G401.6 (cell line): ENCODE results near the gene JAML.

ENCODE experiments used
- FAIRE-seq: peaks from 2 replicates; lab custom pipeline; 2012; peaks lifted over from hg19 to GRCh38; lab: Jason Lieb, UNC

Gene JAML

GRCh38 chr11:118239509-118240205, 14.8 kb upstream of the JAML start:
- FAIRE-seq: no peak

DNA sequence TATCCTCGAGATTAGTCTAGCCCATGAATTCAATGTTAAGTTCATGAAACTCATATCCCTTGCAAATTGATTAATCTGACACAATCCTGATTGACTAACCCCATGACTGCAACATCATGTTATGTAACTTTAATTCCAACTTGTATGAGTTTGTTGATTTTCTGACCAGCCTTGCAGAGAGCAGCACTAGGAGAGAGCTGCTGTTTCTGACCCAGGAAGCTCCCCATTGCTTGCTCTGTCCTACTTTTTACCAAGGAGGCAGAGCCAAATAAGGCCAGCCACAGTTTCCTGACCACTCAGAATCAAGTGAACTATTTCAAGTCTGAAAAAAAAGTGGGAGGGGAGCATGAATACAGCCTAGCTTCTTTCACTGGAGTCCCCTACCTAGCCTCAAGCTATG, 14.1 kb upstream of the JAML start:
- no peak for FAIRE-seq

- no peak for FAIRE-seq
Measured at GRCh38 chr11:118238421-118238820, 13.6 kb upstream of the JAML start.

GRCh38 chr11:118236170-118236569, 11.4 kb upstream of the JAML start:
- FAIRE-seq: no peak

- FAIRE-seq: no peak
Measured at GRCh38 chr11:118234833-118235232, 10.0 kb upstream of the JAML start.

DNA sequence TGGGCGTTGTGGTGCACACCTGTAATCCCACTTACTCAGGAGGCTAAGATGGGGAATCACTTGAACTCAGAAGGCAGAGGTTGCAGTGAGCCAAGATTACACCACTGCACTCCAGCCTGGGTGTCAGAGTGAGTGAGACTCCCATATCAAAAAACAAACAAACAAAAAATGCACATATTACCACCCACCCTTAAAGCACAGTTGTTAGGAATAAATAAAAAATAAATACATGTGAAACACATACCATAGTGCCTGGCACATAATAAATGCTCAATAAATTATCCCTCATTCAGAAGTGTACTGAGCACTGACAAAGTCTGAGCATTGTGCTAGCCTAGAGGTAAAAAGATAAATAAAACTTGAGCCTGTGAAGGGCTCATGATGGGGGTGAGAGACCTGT, 9.0 kb upstream of the JAML start:
- no peak for FAIRE-seq

DNA sequence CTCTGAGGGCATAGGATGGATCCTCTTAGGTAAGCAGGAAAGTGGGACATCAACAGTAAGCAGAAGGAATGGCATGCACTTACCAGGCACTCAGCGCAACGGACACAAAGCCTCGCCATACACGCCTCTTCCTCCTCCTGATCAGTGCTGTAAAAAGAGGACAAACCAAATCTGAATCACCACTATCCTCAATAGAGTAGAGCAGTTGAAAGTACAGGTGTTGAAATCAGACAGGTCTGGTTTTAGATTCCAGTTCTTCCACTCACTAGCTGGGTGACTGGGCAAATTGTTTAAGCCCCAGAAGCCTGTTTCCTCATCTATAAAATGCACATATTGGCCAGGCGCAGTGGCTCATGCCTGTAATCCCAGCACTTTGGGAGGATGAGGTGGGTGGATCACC, 8.6 kb upstream of the JAML start:
- no peak for FAIRE-seq

- FAIRE-seq: no peak
Measured at GRCh38 chr11:118232659-118233058, 7.8 kb upstream of the JAML start.

DNA sequence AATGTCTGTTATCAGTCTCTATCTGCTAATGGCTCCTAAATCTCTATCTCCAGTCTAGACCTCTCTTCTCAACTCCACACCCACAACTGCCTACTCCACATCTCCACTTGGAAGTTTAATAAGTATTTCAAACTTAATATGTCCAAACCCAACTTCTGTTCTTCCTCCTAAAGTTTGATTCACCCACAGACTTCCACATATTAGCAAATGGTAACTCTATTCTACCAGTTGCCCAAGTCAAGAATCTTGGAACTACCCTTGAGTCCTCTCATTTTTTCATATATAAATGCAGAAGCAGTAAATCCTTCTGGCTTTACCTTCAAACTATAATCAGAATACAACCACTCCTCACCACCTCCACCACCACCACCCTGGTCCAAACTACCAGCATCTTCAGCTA, 6.7 kb upstream of the JAML start:
- FAIRE-seq: no peak

- no peak for FAIRE-seq
Measured at GRCh38 chr11:118230088-118230487, 5.3 kb upstream of the JAML start.

DNA sequence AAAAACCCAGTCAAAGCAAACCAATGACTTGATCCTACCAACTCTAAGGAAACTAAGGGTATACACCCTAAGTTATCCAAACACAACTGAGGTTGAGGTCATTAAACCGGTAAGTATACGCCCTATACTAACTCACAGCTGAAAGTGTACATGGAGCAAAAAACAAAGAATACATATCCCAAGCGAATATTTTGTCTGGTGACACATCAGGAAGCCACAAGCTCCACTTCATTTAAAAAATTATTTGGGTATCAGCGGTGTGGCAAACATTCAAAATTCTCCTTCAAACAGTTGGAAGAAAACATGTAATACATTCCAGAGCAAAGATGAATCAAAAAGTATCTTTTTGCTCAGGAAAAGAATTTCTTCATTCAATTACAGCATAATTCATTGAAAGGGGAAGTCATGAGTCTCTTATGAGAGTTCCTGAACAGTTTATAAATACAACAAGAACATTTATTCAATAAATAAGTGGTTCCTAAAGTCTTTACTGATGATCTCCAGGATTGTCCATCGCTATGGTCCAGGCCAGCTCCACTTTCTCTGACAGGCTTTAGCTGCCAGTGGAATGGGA, 4.5 kb upstream of the JAML start:
- FAIRE-seq: no peak

DNA sequence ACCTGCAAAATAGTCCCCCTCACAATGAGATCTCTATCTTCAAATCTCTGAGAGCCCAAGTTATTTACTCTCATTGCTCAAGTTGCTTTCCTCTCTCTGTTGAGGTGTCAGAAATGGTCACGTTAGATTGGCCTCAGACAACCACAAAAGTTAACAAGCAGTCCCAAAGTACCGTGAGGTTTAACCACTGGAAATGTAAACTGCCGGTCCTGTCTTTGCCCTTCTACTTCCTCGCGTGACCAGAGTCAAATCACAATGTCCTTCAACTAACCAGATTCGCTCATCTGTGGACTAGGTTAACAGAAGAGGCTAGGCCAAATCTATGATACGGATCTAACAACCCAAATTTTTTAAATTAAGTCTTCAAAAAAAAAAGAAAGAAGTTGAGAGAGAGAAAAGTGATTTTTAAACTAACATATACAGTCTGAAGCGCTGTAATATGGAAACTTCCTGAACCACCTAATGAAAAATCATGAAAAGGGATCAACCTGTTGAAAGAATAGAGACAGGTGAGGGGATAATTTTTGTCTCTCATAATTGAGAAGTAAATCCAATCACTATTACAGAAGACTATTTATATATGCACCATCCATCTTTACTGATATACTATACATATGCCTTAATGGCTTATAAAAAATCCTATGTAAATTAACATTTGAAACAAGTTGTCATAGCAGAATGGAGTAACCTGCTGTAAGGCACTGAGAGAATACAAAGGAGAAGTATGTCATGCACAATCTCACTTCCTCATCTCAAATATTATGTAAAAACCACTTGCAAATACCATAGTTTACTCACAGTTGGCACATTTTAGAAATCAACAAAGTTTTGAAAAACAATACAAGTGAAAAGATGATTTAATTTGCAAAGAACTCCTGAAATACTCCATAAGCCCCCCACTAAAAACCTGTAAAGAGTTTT, 3.3 kb upstream of the JAML start:
- no peak for FAIRE-seq

DNA sequence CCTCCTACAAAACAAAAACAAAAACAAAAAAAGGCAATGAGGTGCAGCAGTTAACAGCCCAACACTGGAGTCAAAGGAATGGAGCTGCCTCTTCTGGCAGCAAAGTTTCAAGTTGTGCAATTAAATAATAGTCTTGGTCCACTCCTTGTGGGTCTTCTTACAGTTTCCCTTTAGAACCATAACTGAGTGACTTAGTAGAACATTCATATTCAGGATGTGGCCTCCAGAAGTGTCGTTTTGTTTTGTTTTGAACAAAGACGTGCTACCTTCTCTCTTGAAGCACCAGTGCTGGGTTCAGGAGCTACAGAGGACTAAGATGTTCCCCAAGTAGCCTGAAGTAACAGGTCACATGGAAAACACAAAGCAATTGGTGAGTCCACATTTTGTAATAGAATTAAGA, 2.0 kb upstream of the JAML start:
- FAIRE-seq: no peak

DNA sequence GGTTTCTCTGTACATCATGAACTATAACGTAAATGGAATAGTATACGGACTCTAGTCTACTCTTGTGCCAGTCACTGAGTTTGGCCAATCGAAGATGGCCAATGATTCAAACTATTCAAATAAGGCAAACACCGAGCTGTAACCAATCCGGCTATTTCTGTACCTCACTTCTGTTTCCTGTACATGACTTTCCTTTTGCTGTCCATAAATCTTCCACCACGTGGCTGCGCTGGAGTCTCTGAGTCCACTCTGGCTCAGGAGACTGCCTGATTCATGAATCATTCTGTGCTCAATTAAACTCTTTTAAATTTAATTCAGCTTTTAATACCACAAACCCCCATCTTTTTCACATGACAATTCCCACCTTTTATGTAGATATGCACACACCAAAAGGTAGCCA, 1.5 kb upstream of the JAML start:
- no peak for FAIRE-seq

- no peak for FAIRE-seq
Measured at GRCh38 chr11:118223992-118224391, 819 bp downstream of the JAML start.

DNA sequence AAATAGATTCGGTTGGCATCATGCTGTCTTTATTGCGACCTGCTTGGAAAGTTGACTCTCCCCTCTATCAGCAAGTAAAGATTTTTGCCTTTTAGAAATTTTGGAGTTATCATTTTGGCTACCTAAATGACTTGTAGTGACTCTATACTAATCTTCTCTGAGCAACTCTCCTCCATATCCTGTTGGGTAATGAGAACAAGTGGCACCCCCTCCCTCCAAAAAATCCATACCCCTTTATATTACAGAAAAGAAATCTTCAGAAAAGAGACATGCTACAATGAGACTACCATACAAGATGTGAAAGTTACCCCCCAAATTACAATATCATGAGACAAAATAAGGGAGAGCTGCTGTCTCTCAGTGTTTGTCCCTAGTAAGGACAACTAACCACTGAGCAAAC, 1.2 kb downstream of the JAML start:
- no peak for FAIRE-seq

DNA sequence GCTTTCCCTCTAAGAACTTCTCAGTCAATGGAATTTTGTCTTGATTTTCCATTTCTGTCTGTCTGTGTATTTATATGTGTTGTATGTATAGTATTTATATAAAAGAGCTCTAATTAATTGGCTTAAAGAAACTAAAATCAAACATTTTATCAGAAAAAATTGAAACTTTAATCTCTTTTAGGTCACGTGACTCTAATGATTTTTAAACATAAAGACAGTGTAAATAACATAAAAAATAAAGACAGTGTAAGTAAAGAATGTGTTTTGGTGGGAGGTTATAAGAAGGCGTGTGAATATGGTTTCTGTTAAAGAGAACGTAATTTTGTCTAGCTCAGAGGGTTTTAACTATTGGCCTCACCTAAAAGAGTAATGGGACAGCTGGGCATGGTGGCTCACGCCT, 2.4 kb downstream of the JAML start:
- no peak for FAIRE-seq

- no peak for FAIRE-seq
Measured at GRCh38 chr11:118221419-118221818, 3.4 kb downstream of the JAML start.

DNA sequence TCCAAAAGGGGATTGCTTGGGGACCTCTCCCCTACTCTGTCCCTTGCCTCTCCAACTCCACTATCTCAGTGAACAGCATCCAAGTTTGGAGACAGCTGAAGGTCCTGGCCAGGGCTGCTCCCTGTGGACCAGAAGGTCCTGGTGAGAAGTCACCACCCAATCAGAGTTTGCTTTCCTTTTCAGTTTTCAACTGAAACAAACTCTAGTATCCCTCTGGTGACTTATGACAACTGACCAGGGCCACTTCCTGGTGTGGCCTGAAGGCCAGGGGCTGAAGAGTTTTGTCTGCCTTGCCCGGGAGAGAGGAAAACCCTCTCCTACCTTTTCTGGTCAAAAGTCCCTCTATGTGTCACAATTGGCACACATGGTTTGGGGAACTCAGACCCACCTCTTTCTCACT, 5.1 kb downstream of the JAML start:
- FAIRE-seq: no peak

DNA sequence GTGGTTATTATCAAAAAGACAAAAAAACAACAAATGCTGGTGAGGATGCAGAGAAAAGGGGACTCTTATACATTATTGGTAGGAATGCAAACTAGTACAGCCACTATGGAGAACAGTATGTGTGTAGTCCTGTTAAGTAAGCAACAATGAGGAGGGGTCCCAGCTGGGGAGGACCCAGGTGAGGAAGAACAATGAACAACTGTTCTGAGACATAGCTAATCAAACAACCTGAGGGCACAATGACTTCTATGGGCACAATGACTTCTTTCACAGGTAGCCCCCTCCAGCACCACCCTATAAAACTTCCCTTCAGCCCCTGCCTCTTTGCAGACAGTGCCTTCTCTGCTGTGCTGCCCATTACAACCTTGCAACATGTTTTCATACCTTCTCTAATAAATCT, 5.6 kb downstream of the JAML start:
- FAIRE-seq: no peak

DNA sequence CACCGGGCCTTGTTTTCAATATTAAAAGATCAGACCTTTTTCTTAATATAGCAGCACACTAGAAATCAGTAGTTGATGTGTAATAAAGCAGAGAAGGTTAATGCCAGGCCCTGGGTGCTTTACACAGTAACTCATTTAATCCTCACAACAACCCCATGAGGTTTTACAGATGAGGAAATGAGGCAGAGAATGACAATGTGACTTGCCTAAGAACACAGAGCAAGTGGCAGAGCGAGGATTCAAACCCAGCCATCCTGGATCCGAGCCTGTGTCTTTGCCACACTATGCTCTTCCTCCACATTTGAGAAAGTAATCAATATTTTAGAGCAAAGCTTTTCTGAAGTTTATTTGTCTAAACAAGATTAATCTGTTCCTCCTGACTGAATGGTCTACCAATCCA, 7.2 kb downstream of the JAML start:
- FAIRE-seq: no peak

- no peak for FAIRE-seq
Measured at GRCh38 chr11:118216621-118217481, 8.0 kb downstream of the JAML start.

- FAIRE-seq: no peak
Measured at GRCh38 chr11:118215765-118216164, 9.0 kb downstream of the JAML start.
